Smooth muscle cell (in vitro differentiated cells): ENCODE results near the gene FFAR3. TPM values are rescaled to one million over a fixed set of nuclear protein-coding genes. Genes with fewer than 3 reads are reported as not detected.
"Not testable (repeated sequence)": the region's sequence is repeated elsewhere in the genome, so short reads cannot be mapped to it uniquely, and the experiment has no call there.

Experiments
- DNase-seq: peaks from one replicate; lab custom pipeline; 2025; ENCODE audit not compliant: unreplicated experiment; lab: John Stamatoyannopoulos, UW
- H2AFZ ChIP-seq: fragments of 200-600 bp; sonication (generic); 2 replicates; pipeline ENCODE4 v1.6.0; 2016; ENCODE audit warnings: antibody characterized with exemption, low read depth, mild to moderate bottlenecking
- H3F3A ChIP-seq: fragments of 200-600 bp; sonication (generic); 2 replicates; pipeline ENCODE4 v1.6.0; 2017; ENCODE audit warnings: antibody characterized with exemption, low read depth
- H3K27ac ChIP-seq: fragments of 200-600 bp; sonication (generic); 2 replicates; pipeline ENCODE4 v1.5.1; 2016; ENCODE audit warnings: low read depth, mild to moderate bottlenecking
- H3K27me3 ChIP-seq: fragments of 200-600 bp; sonication (generic); 2 replicates; pipeline ENCODE4 v1.6.1; 2016; ENCODE audit warnings: low read depth, mild to moderate bottlenecking
- H3K36me3 ChIP-seq: fragments of 200-600 bp; sonication (generic); 2 replicates; pipeline ENCODE4 v1.5.1; 2016; ENCODE audit warnings: low read depth
- H3K4me1 ChIP-seq: fragments of 200-600 bp; sonication (generic); 2 replicates; pipeline ENCODE4 v1.5.1; 2016; ENCODE audit warnings: low read depth
- H3K4me2 ChIP-seq: fragments of 200-600 bp; sonication (generic); 2 replicates; pipeline ENCODE4 v1.6.0; 2016; ENCODE audit warnings: mild to moderate bottlenecking
- H3K4me3 ChIP-seq: fragments of 200-600 bp; sonication (generic); 2 replicates; pipeline ENCODE4 v1.5.1; 2016; ENCODE audit warnings: mild to moderate bottlenecking
- H3K79me2 ChIP-seq: fragments of 200-600 bp; sonication (generic); 2 replicates; pipeline ENCODE4 v1.6.0; 2016; ENCODE audit warnings: low read depth, mild to moderate bottlenecking
- H3K9ac ChIP-seq: fragments of 200-600 bp; sonication (generic); 2 replicates; pipeline ENCODE4 v1.6.0; 2016; ENCODE audit warnings: low read depth
- H3K9me3 ChIP-seq: fragments of 200-600 bp; sonication (generic); replicated peaks from 2 replicates; pipeline ENCODE4 v1.5.1; 2016; ENCODE audit warnings: low read depth
- H4K20me1 ChIP-seq: fragments of 200-600 bp; sonication (generic); 2 replicates; pipeline ENCODE4 v1.6.0; 2016; ENCODE audit warnings: low read depth
- CTCF ChIP-seq: fragments of 200-600 bp; sonication (generic); IDR thresholded peaks from 2 replicates; pipeline ENCODE4 v1.5.1; 2017; ENCODE audit warnings: borderline replicate concordance, mild to moderate bottlenecking, antibody characterized with exemption; ENCODE audit not compliant: insufficient read depth, poor library complexity, severe bottlenecking
- WGBS: methylation state at CpG from one replicate; pipeline ENCODE4 v1.1.7; 2016; ENCODE audit warnings: low lambda C conversion rate; 5-methylcytosine and 5-hydroxymethylcytosine counted together
- polyA plus RNA-seq: library from polyadenylated mRNA; unstranded; fragments of >200 nt; fragmentation: Nextera tagmentation; extraction: Ambion mirVana; gene quantifications from 2 replicates; pipeline ENCODE4 v1.2.1, GENCODE V29; 2016
- total RNA-seq: library from RNA; depleted of rRNA; stranded (reverse); fragments of >200 nt; gene quantifications from 2 replicates; pipeline ENCODE4 v1.2.3, GENCODE V29; 2014

The FFAR3 gene
- total and polyA plus RNA-seq, 2 experiments from 2014 or later, result not detected

GRCh38 chr19:35370722-35371121 lies 12.5 kb downstream of the FFAR3 start, which contains the start of gene GPR42:
GPR42 (plus strand) TSS chr19:35371068; CDS start chr19:35371360, 292 bp downstream.
- no peaks in the 10 kb centered on the region for H3K36me3 ChIP-seq
- WGBS, result 85% methylated on average over 7 of the region's 8 CpGs
- no peaks in the 10 kb centered on the region for H3F3A ChIP-seq
- H2AFZ ChIP-seq, result no peak within 1 kb of the TSS
- H3K4me1 ChIP-seq, result no peaks in the 10 kb centered on the region
- no peaks in the 10 kb centered on the region for H4K20me1 ChIP-seq
- no peak for DNase-seq
- H3K27me3 ChIP-seq, result no peaks in the 10 kb centered on the region
- H3K9me3 ChIP-seq, result no peaks in the 10 kb centered on the region
- no peak within 1 kb of the TSS for H3K4me2 ChIP-seq
- H3K79me2 ChIP-seq, result no peaks in the 10 kb centered on the region
- H3K9ac ChIP-seq, result no peak within 1 kb of the TSS
- H3K27ac ChIP-seq, result no peak within 1 kb of the TSS
- TF ChIP-seq CTCF, result no peak
- H3K4me3 ChIP-seq, result no peak within 1 kb of the TSS

DNA sequence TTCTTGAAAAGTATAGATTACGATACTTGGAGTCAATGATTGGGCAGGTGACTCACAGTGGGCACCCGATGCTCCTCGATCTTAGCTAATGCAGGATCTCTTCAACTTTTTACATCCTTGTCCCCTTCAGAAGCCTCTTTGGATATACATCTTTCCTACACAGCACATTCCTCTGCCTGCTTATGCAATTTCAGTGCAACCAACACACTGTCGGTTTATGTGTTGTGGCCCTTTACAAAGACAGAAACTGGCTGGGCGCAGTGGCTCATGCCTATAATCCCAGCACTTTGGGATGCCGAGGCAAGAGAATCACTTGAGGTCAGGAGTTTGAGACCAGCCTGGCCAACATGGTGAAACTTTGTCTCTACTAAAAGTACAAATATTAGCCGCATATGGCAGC lies 15.2 kb downstream of the FFAR3 start:
- Histone ChIP-seq H3K9me3 (no peaks in the 10 kb centered on the region), H3K4me1 (no peaks in the 10 kb centered on the region), H3K9ac (no peak overlapping the region), H2AFZ (no peak overlapping the region), H4K20me1 (no peaks in the 10 kb centered on the region), H3K4me3 (no peak overlapping the region), H3K27me3 (no peaks in the 10 kb centered on the region), H3K79me2 (no peaks in the 10 kb centered on the region), H3K36me3 (no peaks in the 10 kb centered on the region), H3K27ac (no peak overlapping the region), H3F3A (no peaks in the 10 kb centered on the region), H3K4me2 (no peak overlapping the region)
- no peak for TF ChIP-seq CTCF
- WGBS, result 69% methylated on average over 7 of the region's 7 CpGs
- DNase-seq, result no peak

DNA sequence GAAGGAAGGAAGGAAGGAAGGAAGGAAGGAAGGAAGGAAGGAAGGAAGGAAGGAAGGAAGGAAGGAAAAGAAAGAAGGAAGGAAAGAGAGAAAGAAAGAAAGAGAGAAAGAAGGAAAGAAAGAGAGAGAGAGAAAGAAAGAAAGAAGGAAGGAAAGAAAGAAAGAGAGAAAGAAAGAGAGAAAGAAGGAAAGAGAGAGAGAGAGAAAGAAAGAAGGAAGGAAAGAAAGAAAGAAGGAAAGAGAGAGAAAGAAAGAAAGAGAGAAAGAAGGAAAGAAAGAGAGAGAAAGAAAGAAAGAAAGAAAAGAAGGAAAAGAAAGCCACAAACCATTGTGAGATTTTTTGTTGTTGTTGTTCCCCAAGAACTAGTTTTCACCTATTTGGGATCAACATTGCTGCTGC lies 15.8 kb downstream of the FFAR3 start:
- not testable (repeated sequence) for H4K20me1 ChIP-seq, H3K79me2 ChIP-seq, H2AFZ ChIP-seq, H3K27ac ChIP-seq, H3K9ac ChIP-seq, H3F3A ChIP-seq, DNase-seq, H3K27me3 ChIP-seq, H3K36me3 ChIP-seq, H3K4me2 ChIP-seq, H3K9me3 ChIP-seq, H3K4me3 ChIP-seq, H3K4me1 ChIP-seq

- Histone ChIP-seq H3K9ac (no peak overlapping the region), H3K79me2 (no peaks in the 10 kb centered on the region), H3K27me3 (no peaks in the 10 kb centered on the region), H2AFZ (no peak overlapping the region), H3K4me3 (no peak overlapping the region), H3F3A (no peaks in the 10 kb centered on the region), H3K4me2 (no peak overlapping the region), H3K27ac (no peak overlapping the region), H3K9me3 (no peaks in the 10 kb centered on the region), H3K36me3 (no peaks in the 10 kb centered on the region), H3K4me1 (no peaks in the 10 kb centered on the region), H4K20me1 (no peaks in the 10 kb centered on the region)
- no peak for DNase-seq
- 90% methylated on average over 12 of the region's 12 CpGs for WGBS
- no peak for TF ChIP-seq CTCF
Observed at GRCh38 chr19:35375505-35376307, 17.4 kb downstream of the FFAR3 start.
